ENCODE results near the gene BAG5.

DNA sequence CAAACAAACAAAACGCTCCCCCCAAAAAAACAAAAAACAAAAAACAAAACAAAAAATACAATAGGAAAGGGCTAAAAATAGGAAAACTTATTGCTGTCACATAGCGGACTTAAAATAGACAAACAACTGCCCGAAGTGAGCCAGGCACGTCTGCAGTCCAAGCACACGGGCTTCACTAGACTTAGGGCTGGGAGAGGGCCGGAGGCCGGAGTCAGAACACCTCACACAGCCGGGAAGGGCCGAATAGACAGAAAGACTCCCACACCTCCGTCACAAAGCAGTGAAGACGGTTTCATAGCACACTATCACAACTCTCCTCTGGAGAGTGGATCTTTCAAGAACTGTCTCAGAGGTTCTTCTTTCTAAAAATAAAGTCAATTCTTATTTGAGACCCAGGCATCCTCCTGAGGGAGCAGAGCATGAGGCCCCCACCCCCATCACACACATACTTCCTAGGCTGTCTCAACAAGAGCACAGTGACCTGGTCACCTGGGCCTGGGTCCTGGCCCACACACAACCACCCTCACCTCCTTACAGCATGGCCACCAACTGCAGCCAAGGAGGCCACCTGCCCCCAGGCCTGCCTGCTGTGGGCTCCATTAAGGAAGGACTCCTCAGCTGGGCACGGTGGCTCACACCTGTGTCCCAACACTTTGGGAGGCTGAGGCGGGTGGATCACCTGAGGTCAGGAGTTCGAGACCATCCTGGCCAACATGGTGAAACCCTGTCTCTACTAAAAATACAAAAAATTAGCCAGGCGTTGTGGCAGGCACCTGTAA is 6.7 kb downstream of the BAG5 start:
- TF ChIP-seq, protein P1, sequence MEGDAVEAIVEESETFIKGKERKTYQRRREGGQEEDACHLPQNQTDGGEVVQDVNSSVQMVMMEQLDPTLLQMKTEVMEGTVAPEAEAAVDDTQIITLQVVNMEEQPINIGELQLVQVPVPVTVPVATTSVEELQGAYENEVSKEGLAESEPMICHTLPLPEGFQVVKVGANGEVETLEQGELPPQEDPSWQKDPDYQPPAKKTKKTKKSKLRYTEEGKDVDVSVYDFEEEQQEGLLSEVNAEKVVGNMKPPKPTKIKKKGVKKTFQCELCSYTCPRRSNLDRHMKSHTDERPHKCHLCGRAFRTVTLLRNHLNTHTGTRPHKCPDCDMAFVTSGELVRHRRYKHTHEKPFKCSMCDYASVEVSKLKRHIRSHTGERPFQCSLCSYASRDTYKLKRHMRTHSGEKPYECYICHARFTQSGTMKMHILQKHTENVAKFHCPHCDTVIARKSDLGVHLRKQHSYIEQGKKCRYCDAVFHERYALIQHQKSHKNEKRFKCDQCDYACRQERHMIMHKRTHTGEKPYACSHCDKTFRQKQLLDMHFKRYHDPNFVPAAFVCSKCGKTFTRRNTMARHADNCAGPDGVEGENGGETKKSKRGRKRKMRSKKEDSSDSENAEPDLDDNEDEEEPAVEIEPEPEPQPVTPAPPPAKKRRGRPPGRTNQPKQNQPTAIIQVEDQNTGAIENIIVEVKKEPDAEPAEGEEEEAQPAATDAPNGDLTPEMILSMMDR (conservative IDR thresholded peaks at IDR 0.05), result no peak
- no peak for TF ChIP-seq ZFX (IDR thresholded peaks at IDR 0.05)
